ENCODE measurements around the gene FANCE. TPM values are rescaled to one million over a fixed set of nuclear protein-coding genes. Genes with fewer than 3 reads are reported as not detected.
A peak's percentile ranks its signal among the peaks of the same experiment; 100 is the strongest.

FANCE gene, protein sequence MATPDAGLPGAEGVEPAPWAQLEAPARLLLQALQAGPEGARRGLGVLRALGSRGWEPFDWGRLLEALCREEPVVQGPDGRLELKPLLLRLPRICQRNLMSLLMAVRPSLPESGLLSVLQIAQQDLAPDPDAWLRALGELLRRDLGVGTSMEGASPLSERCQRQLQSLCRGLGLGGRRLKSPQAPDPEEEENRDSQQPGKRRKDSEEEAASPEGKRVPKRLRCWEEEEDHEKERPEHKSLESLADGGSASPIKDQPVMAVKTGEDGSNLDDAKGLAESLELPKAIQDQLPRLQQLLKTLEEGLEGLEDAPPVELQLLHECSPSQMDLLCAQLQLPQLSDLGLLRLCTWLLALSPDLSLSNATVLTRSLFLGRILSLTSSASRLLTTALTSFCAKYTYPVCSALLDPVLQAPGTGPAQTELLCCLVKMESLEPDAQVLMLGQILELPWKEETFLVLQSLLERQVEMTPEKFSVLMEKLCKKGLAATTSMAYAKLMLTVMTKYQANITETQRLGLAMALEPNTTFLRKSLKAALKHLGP
- total RNA-seq = 14.5 and 18.0 TPM in 2 replicates

DNA sequence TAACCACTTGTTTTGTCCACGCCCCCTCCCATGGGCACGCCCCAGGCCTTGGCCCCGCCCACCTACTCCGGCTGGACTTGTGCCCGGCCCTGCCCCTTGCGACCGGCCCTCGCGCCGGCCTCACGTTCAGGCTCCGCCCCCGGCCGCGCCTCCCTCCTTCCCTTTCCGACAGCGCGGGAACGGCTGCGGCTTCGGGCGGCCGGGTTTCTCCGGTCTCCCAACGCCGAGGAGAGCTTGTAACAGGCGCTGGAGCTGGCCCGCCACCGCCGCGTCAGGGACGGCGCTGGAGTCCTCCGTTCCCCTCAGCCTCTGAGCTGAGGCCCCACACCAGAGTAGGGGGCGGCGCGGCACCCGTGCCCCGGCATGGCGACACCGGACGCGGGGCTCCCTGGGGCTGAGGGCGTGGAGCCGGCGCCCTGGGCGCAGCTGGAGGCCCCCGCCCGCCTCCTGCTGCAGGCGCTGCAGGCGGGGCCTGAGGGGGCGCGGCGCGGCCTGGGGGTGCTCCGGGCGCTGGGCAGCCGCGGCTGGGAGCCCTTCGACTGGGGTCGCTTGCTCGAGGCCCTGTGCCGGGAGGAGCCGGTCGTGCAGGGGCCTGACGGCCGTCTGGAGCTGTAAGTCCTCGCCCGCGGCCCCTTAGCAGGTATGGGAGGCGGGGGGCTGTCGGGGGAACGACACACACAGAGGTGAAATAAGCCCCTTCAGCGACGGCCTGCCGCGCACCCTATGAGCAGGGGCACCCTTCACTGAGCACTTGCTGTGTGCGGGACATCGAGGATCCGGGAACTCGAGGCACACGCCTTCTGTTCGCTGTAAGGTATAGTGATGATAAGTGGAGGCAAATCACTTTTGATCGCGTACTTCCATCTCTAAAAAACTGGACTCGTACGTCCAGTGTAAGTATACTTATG, at the start of gene FANCE:
TSS of gene FANCE (plus strand) at position 156 of the 908 bp plus-strand sequence. CDS start at position 364, 208 bp downstream.
- DNase-seq = peak; percentile 95

DNA sequence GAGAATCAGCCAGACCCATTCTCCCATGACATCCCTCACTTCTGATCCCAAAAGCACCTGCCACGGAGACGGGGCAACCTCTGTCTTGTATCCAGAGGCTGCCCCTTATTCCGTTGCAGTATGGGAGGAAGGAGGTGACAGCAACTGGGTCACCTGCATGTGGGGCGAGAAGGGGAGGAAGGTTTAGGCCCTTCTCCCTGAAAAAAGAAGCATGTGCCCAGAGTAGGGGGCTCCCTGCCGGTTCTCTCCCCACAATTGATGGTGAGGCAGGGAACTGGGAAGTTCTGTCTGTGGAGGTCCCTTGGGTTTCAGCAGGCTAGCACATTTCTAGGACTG, 49.3 kb upstream of the FANCE start:
- no peak for DNase-seq

DNA sequence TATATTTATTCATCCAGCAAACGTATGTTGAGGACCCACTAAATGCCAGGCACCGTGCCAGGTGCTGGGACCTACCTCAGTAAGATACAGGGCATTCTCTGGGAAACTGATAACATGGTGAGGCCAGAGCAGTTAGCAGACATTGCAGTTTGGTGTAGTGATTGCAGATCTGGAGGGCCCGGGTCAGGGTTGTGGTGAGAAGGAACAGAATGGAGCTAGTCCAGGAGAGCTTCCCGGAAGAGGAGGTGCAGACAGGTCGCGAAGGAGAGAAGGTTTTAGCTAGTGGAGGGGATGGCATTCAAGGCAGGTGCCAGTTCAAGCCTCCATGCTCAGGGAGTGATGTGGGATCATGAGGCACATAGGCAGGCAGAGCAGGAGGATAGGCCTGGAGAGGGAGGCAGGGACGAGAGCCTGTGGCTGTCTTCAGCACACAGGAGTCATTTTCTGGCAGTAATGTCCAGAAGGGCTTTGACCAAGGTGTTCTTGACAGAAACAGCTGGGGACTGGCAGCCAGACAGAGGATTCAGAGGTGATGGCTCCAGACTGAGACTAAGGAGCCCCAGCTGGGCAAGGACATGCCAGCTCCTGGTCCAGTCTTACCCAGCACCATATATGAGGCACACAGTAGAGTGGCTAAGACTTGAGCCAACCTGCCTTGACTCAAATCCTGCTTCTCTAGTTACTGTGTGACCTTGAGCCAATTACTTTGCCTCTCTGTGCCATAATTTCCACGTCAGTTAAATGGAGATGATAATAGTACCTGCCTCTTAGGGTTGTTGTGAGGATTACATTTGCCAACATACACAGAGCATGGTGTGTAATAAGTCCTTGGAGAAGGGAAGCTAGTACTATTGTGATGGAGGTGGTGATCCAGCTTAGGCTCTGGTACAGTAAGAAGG, 48.3 kb upstream of the FANCE start:
- no peak for DNase-seq

DNA sequence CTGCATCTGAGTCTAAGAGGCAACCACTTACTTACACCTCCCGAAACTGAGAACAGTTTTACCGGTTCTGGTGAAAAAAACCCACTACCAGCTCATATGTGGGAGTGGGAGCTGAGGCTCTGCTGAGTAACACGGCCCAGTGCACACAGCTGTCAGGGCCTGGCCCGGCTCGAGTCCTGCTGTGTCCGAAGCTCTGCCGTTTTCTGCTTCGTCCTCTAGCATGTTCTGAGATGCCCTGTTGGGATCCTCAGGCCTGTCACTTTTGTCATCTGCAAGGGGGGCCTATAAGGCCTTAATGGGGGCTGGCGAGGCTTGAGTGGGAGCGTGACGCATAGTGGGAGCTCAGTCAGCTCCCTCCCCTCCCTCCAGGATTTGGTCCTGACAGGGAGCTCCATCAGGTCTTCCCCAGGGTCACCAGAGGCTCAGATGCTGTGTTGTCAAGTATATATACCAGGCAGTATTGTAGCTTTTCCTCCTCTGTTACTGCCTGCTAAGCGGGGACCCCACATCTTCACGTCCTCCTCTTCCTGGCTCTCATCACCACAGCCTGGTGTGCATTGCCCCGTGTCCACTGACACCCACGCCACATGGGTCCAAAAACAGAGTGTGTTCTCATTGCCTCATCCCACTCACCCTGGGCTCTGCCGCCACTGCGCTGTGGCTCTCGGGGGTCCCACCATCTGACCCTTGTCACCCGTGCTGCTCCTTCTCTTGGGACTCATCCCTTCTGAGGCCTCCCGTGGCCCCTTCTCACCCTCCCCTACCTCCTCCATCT, 45.2 kb upstream of the FANCE start:
- DNase-seq = no peak

DNA sequence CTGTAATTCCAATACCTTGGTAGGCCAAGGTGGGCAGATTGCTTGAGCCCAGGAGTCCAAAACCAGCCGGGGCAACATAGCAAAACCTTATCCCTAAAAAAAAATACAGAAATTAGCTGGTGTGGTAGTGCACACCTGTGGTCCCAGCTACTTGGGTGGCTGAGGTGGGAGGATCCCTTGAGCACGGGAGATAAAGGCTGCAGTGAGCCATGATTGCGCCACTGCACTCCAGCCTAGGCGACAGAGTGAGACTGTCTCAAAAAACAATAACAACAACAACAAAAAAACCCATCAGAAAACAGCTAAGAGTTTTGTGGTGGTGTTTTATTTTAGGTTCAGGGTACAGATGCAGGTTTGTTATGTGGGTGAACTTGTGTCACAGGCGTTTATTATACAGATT, 42.9 kb upstream of the FANCE start:
- DNase-seq = no peak

DNA sequence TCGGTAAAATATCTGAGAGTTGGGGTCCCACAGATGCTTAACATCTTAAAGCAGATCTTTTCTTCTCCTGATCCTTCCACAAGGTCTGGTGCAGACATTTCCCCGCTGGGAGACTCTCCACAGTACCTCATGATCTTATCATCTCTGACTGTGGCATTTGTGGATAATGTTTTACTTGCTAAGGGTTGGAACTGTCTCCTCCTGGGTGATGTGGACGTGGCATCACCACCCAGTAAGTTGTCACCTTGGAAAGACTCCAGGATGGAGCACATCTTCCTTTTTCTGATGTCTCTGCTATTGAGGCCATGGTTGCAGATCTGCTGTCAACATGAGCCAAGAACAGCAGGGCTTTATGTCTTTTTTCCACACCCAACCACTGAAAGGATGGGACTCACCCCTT, 42.0 kb upstream of the FANCE start:
- no peak for DNase-seq

DNA sequence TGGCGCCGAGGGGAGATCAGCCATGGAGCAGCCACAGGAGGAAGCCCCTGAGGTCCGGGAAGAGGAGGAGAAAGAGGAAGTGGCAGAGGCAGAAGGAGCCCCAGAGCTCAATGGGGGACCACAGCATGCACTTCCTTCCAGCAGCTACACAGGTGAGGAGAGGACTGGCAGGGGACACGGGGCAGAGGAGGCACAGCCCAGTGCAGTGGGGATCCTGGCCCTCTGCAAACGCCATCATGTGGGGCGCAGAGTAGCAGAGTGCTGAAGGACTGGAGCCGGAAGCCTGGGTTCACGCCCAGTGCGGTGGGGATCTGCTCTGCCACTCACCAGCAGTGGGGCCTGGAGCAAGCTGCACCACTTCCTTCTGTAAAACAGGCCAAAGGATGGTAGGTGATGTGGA, 41.1 kb upstream of the FANCE start:
- DNase-seq = no peak

DNA sequence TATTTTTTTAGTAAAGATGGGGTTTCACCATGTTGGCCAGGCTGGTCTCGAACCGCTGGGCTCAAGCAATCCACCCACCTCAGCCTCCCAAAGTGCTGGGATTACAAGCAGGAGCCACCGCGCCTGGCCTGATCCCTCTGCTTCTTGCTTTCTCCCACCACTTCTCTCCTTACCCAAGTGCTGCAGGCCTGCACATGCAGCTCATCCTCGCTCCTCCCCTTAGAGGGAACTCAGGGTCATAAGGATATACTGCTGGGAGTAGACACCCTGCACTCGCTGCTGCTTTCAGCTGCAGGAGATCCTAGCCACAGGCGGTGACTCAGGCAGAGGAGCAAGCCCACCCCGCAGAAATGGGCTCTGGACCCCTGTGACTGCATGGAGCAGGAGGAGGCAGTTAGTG, 40.0 kb upstream of the FANCE start:
- DNase-seq = no peak

DNA sequence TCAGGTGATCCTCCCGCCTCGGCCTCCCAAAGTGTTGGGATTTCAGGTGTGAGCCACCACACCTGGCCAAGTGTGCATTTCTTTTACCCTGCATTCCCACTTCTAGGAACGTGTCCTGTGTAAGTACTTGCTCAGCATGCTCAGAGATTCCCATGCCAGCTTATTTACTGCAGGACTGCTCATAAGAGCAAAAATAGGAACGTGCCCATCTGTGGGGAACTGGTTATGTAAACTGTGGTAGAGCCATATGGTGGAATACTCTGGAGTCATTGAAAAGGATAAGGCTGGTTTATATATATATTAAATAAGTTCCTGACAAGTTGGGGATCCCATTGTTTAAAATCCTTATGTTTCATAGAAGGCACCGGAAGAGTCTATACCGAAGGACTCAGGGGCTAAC, 38.2 kb upstream of the FANCE start:
- DNase-seq = no peak

DNA sequence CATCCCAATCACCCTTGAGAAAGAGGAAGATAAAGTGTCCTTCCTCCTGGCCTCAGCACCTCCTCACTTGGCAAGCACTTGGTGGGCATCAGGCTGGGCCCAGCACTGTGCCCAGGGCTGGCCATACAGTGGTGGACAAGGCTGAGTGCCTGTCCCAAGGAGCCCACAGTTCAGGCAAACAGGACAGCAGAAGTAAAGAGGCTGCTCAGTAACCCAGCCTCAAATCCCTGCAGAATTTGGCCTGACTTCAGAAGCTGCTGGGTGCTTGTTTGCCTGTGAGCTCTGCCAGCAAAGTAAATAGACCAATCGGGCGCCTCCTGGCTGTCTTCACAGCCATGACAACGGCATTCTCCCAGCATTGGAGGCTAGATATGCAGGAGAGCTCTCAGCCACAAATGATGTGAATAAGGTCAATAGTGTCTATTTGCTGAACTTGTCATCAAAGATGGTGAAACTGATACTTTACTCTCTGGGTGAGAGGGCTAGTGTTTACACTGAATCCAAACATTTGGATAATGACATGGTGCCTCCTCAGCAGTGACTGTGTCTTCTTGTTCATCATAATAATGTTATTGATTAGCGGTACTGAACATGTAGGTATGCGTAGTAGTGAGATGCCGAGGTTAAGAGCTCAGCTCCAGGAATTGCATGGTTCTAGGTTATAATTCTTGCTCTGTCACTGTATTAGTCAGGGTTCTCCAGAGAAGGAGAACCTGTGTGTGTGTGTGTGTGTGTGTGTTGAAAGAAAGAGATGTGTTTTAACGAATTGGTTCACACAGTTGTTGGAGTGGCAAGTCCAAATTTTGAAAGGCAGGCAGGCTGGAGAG, 36.9 kb upstream of the FANCE start:
- DNase-seq = peak; percentile 75

DNA sequence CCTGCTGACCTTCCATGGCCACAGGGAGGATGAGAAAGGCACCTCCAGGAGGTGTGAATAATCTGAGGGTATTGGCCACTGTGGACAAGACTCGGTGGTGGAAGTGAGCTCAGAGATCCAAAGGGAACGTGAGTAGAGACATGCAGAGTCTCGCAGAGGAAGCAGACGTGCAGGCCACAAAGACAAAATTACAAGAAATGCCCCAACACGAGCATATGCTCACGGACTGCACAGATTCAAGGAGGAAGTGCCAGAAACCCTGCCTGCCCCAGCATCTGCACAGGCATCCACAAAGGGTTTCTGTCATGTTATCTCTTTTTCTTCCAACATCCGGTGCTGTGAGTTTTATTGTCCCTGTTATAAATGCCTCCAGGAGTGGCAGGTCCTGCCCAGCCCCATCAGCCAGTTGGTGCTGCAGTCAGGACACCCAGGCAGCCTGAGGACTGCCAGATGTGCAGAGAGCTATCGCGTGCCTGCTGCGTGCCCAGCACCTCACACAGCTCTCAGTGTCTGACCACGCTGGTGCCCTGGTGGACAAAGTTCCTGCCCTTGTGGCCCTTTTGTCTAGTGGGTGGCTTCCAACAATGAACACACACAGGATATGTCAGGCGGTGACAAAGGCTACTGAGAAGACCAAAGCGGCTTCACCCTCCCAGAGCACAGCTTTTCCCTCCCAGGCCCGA, 34.0 kb upstream of the FANCE start:
- DNase-seq = no peak

DNA sequence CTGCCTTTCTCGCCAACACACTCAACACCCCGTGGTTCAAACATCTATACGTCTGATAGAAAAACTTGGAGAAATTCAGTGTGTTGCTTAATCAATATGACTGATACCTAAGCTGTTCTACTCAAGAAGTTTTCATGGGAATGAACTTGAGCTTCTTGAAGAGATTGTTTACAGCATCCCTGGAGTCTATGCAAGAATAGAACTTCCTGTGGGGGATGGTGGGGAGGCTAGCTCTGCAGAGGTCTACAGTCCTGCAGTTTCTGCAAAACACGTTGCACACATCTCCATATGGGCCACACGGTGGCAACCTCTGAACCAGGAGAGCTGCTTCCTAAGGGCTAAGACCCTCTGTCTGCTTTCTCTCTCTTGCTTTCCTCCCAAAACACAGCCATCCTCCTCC, 32.7 kb upstream of the FANCE start:
- peak; percentile 70 for DNase-seq

DNA sequence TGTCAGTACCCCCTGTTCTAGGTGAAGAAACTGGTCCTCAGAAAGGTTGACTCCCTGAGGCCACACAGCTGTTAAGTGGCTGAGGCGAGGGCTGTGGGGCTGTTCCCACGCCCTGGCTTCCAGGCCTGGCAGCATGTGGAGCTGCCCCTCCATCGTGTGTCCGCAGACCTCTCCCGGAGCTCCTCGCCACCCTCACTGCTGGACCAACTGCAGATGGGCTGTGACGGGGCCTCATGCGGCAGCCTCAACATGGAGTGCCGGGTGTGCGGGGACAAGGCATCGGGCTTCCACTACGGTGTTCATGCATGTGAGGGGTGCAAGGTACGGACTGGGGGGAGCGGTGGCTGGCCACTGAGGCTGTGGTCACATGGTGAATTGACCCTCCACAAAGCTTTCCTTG, 32.2 kb upstream of the FANCE start:
- no peak for DNase-seq

DNA sequence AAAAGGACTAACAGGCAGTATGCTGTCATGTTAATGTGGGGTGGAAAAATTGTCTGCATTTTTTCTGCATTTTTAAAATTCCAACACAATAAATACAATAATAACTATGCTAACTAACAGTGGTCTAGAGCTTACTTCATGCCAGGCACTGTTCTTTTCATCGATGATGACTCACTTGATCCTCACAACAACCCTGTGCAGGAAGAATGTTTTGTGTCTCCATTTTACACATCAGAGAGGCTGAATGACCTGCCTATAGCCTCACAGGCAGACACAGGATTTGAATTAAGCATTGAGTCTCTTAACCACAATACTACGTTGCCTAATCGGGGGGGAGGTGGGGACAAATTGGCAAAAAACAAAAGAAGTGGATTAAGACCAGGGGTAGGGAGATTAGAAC, 26.9 kb upstream of the FANCE start:
- peak; percentile 91 for DNase-seq

DNA sequence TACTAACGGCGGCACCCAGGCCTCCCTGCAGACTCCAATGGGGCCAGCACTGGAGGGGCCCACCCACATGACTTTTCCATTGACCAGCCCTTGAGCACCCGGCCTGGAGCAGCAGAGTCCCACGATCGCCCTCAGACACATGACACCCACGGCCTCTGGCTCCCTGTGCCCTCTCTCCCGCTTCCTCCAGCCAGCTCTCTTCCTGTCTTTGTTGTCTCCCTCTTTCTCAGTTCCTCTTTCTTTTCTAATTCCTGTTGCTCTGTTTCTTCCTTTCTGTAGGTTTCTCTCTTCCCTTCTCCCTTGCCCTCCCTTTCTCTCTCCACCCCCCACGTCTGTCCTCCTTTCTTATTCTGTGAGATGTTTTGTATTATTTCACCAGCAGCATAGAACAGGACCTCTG, 26.1 kb upstream of the FANCE start:
- DNase-seq = peak; percentile 30

DNA sequence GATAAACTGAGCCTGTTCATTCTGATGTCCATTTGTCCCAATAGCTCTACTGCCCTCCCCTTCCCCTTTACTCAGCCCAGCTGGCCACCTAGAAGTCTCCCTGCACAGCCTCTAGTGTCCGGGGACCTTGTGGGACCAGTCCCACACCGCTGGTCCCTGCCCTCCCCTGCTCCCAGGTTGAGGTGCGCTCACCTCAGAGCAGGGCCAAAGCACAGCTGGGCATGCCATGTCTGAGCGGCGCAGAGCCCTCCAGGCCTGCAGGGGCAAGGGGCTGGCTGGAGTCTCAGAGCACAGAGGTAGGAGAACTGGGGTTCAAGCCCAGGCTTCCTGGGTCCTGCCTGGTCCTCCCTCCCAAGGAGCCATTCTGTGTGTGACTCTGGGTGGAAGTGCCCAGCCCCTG, 24.7 kb upstream of the FANCE start:
- DNase-seq = no peak

DNA sequence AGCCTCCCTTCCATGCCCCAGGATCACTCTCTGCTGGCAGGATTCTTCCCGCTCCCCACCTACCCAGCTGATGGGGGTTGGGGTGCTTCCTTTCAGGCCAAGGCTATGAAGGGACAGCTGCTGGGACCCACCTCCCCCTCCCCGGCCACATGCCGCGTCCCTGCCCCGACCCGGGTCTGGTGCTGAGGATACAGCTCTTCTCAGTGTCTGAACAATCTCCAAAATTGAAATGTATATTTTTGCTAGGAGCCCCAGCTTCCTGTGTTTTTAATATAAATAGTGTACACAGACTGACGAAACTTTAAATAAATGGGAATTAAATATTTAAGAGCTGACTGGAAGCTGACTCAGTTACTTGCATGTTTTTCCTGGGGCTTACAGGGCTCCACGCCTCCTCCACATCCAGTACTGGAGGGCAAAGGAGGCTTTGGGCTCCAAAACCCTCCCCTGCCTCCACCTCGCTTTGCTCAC, 24.3 kb upstream of the FANCE start:
- DNase-seq = peak; percentile 36

DNA sequence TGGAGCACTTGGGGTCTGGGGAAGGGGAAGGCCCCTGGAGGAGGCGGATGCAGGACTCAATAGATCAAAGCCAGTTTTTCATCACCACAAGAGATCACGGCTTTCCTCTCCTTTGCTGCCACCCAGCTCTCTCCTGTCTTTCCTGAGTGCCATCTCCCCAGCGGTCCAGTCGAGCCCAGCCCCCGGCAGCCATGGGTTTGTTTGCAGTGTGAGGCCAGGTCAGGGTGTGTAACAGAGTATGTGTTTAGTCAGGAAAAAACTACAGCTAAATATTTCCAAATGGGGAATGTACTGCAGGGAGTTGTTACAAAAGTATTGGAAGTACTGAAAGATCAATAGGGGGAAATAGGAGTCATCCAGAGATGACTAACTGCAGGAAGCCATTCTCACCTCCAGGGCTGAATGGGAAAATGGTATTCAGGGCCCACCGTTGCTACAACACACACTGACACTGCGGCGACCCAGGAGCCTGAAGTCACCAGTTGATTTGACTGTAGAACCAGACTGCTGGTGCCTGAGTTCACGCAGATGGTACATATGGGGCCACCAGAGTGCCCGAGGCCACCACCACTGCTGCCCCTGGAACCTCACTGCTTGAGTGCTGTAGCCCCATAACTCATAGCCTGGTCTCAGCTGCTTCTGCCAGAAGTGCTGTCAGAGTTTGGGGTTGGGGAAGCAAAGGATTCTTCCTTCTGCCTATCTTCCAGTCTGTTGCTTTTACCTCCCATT, 23.6 kb upstream of the FANCE start:
- DNase-seq = peak; percentile 59

DNA sequence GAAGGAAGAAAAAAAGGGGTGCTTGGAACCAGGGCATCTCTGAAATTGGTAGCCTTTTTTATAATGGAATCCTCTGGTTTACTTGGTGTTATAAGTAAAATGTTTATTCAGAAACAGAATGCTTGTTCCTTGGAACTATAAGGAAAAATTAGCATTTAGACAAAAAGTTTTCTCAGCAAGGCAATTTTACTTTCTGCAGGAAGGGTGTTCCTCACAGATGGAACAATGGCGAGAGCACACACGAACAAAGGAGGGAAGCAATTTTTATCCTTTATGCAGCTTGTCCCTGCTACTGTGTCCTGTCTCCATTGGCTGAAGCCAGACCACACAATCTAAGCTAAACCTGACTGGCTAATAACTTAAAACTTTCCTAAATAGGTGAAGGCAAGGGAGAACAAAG, 22.7 kb upstream of the FANCE start:
- no peak for DNase-seq
